Hepatocyte (in vitro differentiated cells): ENCODE measurements around the gene FARP1. TPM values are rescaled to one million over a fixed set of nuclear protein-coding genes. Genes with fewer than 3 reads are reported as not detected.

Source experiments
- DNase-seq: peaks from one replicate; pipeline ENCODE4 v3.0.0-alpha.2; 2016; ENCODE audit warnings: low spot score
- H2AFZ ChIP-seq: fragments of 200-600 bp; sonication (generic); 2 replicates; pipeline ENCODE4 v1.6.0; 2016; ENCODE audit warnings: antibody characterized with exemption, mild to moderate bottlenecking
- H3K27ac ChIP-seq: fragments of 200-600 bp; sonication (generic); 2 replicates; pipeline ENCODE4 v1.5.1; 2016; ENCODE audit warnings: mild to moderate bottlenecking
- H3K27me3 ChIP-seq: fragments of 200-600 bp; sonication (generic); 2 replicates; pipeline ENCODE4 v1.6.1; 2016
- H3K36me3 ChIP-seq: fragments of 200-600 bp; sonication (generic); replicated peaks from 2 replicates; pipeline ENCODE4 v1.5.1; 2016; ENCODE audit warnings: low read depth; ENCODE audit not compliant: insufficient read depth
- H3K4me1 ChIP-seq: fragments of 200-600 bp; sonication (generic); 2 replicates; pipeline ENCODE4 v1.5.1; 2016; ENCODE audit warnings: mild to moderate bottlenecking, moderate library complexity; ENCODE audit not compliant: insufficient read depth
- H3K4me2 ChIP-seq: fragments of 200-600 bp; sonication (generic); 2 replicates; pipeline ENCODE4 v1.6.0; 2016
- H3K4me3 ChIP-seq: fragments of 200-600 bp; sonication (generic); 2 replicates; pipeline ENCODE4 v1.5.1; 2016; ENCODE audit warnings: mild to moderate bottlenecking
- H3K79me2 ChIP-seq: fragments of 200-600 bp; sonication (generic); 2 replicates; pipeline ENCODE4 v1.6.0; 2017; ENCODE audit warnings: mild to moderate bottlenecking
- H3K9me2 ChIP-seq: fragments of 200-600 bp; sonication (generic); replicated peaks from 2 replicates; pipeline ENCODE4 v1.6.0; 2017; ENCODE audit warnings: mild to moderate bottlenecking; ENCODE audit not compliant: insufficient read depth
- H3K9me3 ChIP-seq: fragments of 200-600 bp; sonication (generic); 2 replicates; pipeline ENCODE4 v1.5.1; 2016; ENCODE audit warnings: low read depth, mild to moderate bottlenecking
- H4K20me1 ChIP-seq: fragments of 200-600 bp; sonication (generic); 2 replicates; pipeline ENCODE4 v1.6.0; 2016; ENCODE audit warnings: mild to moderate bottlenecking; ENCODE audit not compliant: insufficient read depth, poor library complexity, severe bottlenecking
- EZH2 ChIP-seq: fragments of 200-600 bp; sonication (generic); IDR thresholded peaks from 2 replicates; pipeline ENCODE4 v1.6.1; 2016; ENCODE audit warnings: antibody characterized with exemption, mild to moderate bottlenecking, borderline replicate concordance
- EZH2phosphoT487 ChIP-seq: fragments of 200-600 bp; sonication (generic); IDR thresholded peaks from one replicate; pipeline ENCODE4 v1.6.1; 2018; ENCODE audit warnings: antibody characterized with exemption, mild to moderate bottlenecking, low read depth, moderate library complexity; ENCODE audit not compliant: unreplicated experiment, severe bottlenecking
- WGBS: methylation state at CpG from one replicate; pipeline ENCODE4 v1.1.6; 2016; ENCODE audit warnings: low lambda C conversion rate; ENCODE audit errors: missing lambda C conversion rate; 5-methylcytosine and 5-hydroxymethylcytosine counted together
- polyA plus RNA-seq: library from polyadenylated mRNA; unstranded; fragments of >200 nt; fragmentation: Nextera tagmentation; extraction: Ambion mirVana; gene quantifications from 2 replicates; pipeline ENCODE4 v1.2.1, GENCODE V29; 2016
- total RNA-seq: library from RNA; depleted of rRNA; stranded (reverse); fragments of >200 nt; gene quantifications from 2 replicates; pipeline ENCODE4 v1.2.3, GENCODE V29; 2014
- TF ChIP-seq, protein P1 (sequence below): fragments of 200-600 bp; sonication (generic); IDR thresholded peaks from 2 replicates; pipeline ENCODE4 v1.5.1; 2016; ENCODE audit warnings: antibody characterized with exemption, mild to moderate bottlenecking; ENCODE audit not compliant: poor library complexity

The FARP1 gene
- total and polyA plus RNA-seq, 2 experiments from 2014 or later, result 35.5 to 68.7 TPM

- no peak for DNase-seq
- H3K9me2 ChIP-seq, result no peaks in the 10 kb centered on the region
- WGBS, result 94% methylated on average over 4 of the region's 4 CpGs
Observed at GRCh38 chr13:98360545-98360944, 217.7 kb downstream of the FARP1 start.

DNA sequence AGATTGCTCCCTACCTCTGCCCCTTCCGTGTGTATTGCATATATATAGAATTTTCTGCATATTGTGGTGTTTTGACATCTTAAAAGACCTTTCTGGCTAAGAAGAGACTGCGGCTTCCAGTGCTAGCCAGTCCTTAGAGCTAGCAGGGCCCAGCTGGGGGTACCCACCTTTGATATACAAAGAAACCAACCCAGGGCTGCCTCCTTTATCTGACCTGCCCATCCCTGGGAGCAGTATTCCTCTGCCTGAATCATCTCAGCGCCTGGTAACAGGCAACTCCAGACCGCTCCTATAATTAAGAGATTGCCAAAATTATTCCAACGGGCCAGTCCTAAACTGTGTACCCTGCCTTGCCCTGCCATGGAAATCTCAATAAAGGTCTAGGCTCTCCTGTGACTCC is 220.4 kb downstream of the FARP1 start:
- WGBS, result 97% methylated on average over 5 of the region's 5 CpGs
- H4K20me1 ChIP-seq, result no peaks in the 10 kb centered on the region
- no peaks in the 10 kb centered on the region for H3K9me2 ChIP-seq
- H3K27ac ChIP-seq, result no peak overlapping the region
- H3K4me1 ChIP-seq, result no peaks in the 10 kb centered on the region
- H3K27me3 ChIP-seq, result no peaks in the 10 kb centered on the region
- no peak overlapping the region for H3K4me3 ChIP-seq
- no peaks in the 10 kb centered on the region for H3K36me3 ChIP-seq
- TF ChIP-seq EZH2phosphoT487 (no peak), EZH2 (no peak)
- TF ChIP-seq, protein P1, sequence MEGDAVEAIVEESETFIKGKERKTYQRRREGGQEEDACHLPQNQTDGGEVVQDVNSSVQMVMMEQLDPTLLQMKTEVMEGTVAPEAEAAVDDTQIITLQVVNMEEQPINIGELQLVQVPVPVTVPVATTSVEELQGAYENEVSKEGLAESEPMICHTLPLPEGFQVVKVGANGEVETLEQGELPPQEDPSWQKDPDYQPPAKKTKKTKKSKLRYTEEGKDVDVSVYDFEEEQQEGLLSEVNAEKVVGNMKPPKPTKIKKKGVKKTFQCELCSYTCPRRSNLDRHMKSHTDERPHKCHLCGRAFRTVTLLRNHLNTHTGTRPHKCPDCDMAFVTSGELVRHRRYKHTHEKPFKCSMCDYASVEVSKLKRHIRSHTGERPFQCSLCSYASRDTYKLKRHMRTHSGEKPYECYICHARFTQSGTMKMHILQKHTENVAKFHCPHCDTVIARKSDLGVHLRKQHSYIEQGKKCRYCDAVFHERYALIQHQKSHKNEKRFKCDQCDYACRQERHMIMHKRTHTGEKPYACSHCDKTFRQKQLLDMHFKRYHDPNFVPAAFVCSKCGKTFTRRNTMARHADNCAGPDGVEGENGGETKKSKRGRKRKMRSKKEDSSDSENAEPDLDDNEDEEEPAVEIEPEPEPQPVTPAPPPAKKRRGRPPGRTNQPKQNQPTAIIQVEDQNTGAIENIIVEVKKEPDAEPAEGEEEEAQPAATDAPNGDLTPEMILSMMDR, result no peak
- H3K4me2 ChIP-seq, result no peak overlapping the region
- DNase-seq, result no peak
- H2AFZ ChIP-seq, result no peak overlapping the region
- peaks cover 49% of the 10 kb centered on the region for H3K79me2 ChIP-seq
- no peaks in the 10 kb centered on the region for H3K9me3 ChIP-seq

More at GRCh38 chr13:98360545-98360944, 217.7 kb downstream of the FARP1 start:
- Histone ChIP-seq H3K9me3 (no peaks in the 10 kb centered on the region), H3K27ac (no peak overlapping the region), H3K27me3 (no peaks in the 10 kb centered on the region), H3K79me2 (peaks cover 63% of the 10 kb centered on the region), H3K36me3 (no peaks in the 10 kb centered on the region), H4K20me1 (peaks cover 3% of the 10 kb centered on the region), H3K4me2 (no peak overlapping the region), H2AFZ (no peak overlapping the region), H3K4me1 (no peaks in the 10 kb centered on the region), H3K4me3 (no peak overlapping the region)
- TF ChIP-seq, protein P1, result no peak
- no peak for TF ChIP-seq EZH2phosphoT487
- TF ChIP-seq EZH2, result no peak

DNA sequence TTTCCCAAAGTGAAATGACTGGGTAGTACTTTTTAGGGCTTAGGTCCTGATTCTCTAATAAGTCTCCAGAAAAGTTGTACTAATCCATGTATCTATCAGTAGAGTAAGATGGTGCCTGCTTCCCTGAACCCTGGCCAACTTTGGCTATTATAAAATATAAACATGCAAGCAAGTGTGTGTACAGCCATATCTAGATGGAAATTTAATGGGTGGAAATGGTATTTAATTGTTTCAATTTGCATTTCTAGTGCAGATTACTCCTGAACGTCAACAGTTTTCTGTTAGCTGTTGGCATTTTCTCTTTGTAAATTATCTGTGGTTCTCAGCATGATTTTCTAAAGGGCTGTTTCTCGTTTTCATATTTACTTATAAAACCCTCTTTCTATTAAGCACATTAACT is 221.3 kb downstream of the FARP1 start:
- Histone ChIP-seq H2AFZ (no peak overlapping the region), H3K9me2 (no peaks in the 10 kb centered on the region), H3K9me3 (no peaks in the 10 kb centered on the region), H3K36me3 (no peaks in the 10 kb centered on the region), H3K4me3 (no peak overlapping the region), H3K4me2 (no peak overlapping the region), H3K79me2 (peaks cover 43% of the 10 kb centered on the region), H3K27me3 (no peaks in the 10 kb centered on the region), H3K27ac (no peak overlapping the region), H3K4me1 (no peaks in the 10 kb centered on the region), H4K20me1 (no peaks in the 10 kb centered on the region)
- DNase-seq, result no peak
- 73% methylated on average over 2 of the region's 2 CpGs for WGBS
- TF ChIP-seq EZH2phosphoT487 (no peak), EZH2 (no peak)
- TF ChIP-seq, protein P1, result no peak

DNA sequence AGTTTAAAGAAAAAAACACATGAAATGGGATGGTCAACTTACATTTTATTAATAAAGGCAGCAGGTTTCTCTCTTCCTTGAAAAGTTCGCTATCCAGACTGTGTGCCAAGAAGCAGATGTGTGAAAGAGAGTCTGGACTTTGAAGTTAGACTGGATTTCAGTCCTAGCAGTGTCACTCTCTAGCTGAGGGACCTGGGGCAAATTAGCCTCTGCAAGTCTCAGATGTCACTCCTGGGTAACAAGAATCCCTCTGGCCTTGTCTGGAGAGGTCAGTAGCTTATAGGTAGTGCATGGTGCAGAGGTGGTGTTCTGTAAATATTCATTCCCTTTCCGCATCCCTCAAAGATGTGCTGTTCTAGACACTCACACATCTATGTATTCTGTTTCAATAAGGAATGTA is 221.8 kb downstream of the FARP1 start:
- DNase-seq, result no peak
- H2AFZ ChIP-seq, result no peak overlapping the region
- peaks cover 39% of the 10 kb centered on the region for H3K79me2 ChIP-seq
- H4K20me1 ChIP-seq, result no peaks in the 10 kb centered on the region
- no peaks in the 10 kb centered on the region for H3K36me3 ChIP-seq
- H3K4me1 ChIP-seq, result no peaks in the 10 kb centered on the region
- H3K4me3 ChIP-seq, result no peak overlapping the region
- H3K9me3 ChIP-seq, result no peaks in the 10 kb centered on the region
- no peaks in the 10 kb centered on the region for H3K9me2 ChIP-seq
- no peak overlapping the region for H3K4me2 ChIP-seq
- no peak overlapping the region for H3K27ac ChIP-seq
- TF ChIP-seq EZH2phosphoT487, result no peak
- TF ChIP-seq EZH2, result no peak
- TF ChIP-seq, protein P1, result no peak
- no peaks in the 10 kb centered on the region for H3K27me3 ChIP-seq
- WGBS, result 84% methylated on average over 2 of the region's 2 CpGs
